ENCODE data around the gene PPP2R2B.

The PPP2R2B gene

DNA sequence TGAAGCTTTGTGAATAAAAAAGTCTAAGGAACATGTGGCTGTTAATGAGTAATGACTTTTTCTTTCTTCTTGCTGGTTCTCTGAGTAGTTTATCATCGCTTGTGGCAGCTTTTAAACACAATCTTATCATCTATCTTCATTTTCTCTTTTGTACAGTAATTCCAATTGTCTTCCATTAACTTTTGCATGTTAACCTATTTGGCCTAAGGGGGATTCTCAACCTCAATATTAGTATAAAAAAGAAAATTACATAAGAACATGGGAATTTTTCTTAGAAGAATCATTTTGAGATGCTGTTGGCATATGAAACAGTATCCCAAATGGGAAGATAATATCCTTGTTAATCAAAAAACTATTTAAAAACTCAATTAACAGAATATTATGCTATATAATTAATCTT, 182.9 kb downstream of the PPP2R2B start:
- no peak for DNase-seq

DNA sequence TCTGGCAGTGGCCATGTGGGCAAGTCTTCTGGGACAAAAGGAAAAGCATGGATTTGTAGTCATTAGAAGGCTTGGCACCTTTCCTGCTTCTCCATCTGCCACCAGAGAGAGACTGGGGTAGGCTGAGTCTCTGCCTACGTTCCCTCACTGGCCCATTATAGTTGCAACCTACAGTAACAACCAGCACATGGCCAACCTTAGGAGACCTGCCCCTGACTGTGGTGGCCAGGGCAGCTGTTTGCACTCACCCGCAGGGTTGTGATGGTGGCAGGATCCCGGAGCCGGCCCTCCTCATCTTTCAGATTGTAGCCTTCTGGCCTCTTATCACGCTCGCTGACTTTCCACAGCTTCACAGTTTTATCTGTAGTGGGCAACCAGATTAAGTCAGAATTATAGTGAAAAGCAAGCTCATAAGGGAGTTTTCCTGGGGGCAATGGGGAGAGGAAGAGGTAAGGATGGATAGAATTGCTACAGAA, 187.6 kb downstream of the PPP2R2B start:
- no peak for DNase-seq

DNA sequence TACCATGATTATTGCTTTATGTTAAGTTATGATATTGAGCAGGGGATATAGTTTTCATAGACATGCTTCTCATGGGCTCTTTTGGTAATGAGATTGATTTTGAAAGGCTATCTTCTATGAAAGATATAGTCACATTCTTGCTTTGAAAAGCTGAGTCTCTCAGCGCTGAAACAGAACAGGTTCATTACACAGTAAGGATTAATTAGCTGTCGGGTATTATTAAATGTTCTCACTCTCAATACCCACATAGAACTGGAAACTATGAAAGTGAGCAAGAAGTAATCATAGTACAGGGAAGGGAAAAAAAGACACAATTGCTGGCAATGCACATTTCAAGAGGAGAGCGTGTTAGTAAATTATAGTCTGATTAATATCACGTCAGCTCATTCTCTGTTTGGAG, 190.9 kb downstream of the PPP2R2B start:
- no peak for DNase-seq

DNA sequence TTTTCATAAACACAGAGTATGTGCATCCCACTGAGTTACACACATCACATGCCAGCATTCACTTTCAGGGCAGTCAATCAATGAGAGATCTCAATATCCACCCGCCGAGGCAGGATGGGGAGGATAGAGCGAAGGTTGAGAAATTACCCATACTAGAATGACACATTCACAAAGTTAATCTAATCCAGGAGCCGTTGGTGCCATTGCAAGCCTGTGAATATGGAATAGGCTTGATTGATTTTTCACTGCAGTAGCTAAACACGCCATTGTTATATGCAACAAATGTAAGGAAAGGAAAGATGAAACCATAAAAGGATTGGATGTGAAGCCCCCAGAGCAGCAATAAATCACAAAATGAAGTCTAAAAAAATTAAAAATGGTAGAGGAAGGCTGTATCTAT, 194.7 kb downstream of the PPP2R2B start:
- DNase-seq = no peak

DNA sequence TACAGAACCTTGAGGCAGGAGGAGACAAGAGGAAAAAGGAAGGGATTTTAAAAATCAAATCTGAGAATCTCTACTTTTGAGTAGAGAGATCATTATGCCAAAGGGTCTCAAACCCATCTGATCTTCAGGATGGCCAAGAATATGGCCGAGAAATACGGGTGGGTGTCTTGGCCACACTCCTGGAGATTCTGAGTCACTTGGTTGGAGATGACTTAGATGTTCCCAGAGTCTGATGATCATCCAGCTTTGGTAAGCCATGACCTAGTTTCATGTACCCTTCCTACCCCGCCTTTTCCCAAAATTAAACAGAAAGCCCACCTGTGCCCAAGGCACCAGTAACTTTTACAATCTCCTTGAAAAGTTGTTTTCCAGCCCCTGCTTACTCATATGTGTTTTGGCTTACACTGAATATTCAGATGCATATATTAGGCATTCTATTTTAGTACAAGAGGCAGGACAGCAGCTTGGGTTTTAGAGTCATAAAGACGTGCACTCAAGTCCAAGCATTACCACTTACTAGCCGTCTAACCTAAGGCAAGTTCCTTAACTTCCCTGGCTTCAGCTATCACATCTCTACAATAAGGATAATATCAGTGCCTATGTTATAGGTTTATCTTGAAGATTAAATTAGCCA, 195.5 kb downstream of the PPP2R2B start:
- DNase-seq = no peak

DNA sequence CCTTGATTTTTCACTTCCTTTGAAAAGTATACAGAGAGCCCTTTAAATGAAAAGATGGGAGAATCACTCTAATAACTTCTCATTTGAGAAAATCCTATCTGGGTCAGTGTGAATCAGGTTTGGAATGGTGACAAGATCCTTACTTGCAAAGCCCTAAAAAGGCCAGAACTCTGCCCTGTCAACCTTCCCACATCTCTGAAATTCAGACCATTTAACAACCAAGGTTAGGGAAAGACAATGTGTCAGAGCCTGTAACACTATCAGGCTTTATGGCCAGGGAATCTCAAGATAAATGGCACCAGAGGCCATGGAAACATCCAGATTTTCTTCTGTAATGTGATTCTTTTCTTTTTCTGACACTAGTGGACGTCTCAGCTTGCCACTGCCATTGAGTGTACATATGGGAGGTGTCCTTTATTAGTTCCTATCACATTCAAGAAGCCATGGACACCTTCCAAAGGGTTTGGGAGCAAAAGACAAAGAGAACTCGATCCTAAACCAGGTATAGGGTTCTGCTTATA, 196.9 kb downstream of the PPP2R2B start:
- DNase-seq = no peak

DNA sequence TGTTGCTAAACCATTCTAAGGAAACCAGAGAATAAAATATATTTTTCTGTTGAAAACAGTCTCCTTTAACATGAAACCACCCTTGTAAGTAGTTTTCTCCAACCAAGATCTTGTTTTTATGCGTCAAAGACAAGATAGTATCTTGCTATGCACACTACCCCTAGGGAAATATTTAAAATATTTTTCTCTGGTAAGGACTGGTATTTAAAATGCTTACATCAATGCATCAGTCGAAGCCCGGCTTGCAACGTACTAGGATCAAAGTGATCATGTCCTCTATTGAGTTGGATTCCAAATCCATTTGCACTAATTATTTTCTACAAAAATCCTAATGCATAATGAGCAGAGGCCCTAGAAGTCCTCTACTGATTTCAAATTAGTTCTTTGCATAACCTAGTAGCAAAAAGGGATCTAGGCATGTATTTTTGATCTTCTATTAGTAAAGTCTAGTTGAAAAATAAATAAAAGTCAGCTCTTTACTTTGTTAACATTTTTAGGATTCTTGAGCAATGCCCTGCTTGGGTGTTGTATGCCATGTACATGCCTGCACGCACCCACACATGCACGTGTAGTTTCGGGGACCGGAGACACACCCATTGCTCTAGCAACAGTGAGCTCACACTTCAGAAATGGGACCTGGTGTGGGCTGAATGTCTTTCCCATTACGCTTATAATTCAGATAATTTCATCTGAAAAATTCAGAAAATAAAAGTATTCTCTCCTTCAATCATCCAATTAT, 197.5 kb downstream of the PPP2R2B start:
- DNase-seq = no peak

DNA sequence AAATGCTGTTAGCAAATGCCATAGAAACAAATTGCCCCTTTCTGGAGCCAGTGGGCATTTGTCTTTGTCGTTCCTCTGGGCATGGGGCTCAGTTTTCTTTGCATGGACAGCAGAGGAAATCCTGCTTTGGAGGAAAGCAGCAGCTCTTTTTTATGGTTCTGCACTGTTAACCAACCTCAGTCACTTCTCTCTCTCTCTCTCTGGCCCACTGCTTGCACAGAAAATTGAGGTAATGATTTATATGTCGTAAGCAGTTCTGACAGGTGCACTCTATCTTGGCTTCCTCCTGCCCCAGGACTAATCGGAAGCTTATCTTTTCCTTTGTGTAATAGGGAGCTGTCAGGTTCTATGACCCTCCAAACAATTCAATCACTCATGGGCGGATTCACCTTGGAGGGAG, 202.9 kb downstream of the PPP2R2B start:
- DNase-seq = no peak

DNA sequence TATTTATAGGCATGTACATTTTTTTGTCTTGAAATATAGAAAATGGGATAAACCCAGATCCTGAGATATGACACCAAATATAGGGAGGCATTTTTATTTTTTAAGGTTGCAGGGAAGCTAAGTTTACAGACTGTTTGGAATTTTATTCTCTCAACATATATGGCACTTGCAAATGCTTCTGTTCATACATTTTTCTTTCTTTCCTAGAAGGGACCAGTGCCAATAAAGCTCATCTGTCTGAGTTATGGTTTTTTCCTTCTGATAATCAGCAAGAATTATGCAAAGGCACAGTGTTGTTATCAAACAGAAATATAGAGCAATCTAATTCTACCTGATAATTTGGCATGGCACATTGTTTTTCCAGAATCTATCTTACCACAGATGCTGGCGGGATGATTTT, 205.7 kb downstream of the PPP2R2B start:
- no peak for DNase-seq

DNA sequence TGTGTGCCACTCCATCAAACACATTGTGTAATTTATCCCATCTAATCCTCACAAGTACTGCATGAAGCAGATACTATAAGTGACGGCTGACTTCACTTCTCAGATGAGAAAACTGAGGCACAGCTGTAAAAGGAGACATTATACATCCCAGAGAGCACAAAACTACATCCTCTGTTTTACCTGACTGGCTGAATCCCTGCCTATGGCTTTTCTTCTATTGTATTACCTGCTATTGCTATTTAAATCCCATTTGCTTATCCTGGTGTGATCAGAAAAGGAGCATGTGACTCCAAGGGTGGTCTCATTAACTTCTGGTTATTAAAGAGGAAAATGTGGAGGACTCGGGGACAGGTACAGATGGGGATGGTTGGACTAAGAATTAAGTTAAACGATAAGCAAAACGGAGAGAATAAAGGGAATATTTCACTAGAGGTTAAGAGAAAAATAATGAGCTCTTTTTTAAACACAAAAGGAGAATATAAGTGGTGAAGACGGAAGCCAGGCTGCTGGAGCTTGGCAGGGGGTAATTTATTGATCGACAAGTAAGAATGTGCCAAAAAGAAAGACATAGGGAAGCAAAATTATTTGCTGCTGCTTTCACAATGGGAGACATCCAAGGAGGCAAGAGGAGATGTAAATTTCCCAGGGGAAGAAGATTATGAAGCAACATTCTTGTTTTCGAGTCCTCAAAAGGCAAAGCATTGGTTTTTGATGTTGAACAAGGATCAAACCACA, 206.8 kb downstream of the PPP2R2B start:
- no peak for DNase-seq

DNA sequence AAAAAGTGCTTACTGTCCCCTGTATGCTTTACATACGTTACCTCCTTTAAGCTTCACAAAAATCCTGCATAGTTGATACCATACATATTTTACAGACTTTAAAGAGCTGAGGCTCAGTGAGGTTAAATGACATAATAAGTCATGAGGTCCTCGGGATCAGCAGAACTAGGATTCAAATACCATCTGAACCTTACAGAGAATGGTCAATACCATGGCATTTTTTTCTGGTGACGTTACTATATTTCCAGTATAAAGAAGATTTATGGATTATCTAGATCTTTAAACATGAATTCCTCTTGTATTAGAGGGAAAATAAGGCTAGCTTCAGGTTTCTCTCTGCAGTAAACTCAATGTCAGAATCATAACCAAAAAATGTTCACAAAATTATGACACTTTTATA, 208.9 kb downstream of the PPP2R2B start:
- DNase-seq = no peak

DNA sequence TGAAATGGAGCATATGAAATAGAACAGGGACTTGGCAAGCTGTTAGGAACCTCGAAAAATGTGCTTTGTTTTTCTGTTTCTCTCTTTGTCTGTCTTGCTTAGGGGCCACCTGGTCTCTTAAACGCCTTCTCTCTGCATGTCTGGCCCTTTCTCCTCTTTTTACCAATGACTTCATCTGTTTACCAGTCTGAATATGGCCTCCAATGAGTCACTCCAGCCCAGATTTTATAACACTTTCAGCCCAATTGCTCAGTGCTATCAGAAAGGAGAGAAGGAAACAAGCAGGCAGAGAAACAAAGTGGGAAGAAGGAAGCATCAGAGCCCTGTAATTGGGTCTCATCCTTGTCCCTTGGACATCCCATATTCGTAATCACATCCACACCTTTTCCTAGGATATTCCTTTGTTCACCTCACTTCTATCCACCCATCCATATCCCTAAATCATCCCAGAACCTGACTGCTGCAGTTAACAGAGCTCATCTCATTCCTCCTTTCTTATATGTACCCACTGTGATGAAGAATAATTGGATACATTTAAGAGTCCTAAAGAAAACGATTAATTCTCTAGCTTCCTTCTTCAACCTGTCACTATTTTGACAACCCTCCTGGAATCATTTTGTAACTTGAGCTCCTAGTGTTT, 210.8 kb downstream of the PPP2R2B start:
- no peak for DNase-seq

DNA sequence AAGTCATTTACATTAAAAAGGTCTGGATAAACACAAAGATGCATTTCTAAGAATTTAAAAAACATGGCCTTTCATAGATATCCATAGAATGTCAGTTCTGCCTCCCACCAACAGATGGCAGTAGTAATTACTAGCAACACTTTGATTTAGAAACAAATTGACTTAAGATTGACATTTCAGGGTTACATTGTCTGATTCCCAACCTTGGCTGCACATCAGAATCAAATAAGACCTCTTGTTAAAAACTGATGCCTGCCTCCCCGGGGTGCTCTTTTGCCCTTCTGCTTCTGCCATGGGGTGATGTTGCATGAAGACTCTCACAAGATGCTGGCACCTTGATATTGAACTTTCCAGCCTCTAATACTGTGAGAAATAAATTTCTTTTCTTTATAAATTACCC, 216.3 kb downstream of the PPP2R2B start:
- DNase-seq = no peak

DNA sequence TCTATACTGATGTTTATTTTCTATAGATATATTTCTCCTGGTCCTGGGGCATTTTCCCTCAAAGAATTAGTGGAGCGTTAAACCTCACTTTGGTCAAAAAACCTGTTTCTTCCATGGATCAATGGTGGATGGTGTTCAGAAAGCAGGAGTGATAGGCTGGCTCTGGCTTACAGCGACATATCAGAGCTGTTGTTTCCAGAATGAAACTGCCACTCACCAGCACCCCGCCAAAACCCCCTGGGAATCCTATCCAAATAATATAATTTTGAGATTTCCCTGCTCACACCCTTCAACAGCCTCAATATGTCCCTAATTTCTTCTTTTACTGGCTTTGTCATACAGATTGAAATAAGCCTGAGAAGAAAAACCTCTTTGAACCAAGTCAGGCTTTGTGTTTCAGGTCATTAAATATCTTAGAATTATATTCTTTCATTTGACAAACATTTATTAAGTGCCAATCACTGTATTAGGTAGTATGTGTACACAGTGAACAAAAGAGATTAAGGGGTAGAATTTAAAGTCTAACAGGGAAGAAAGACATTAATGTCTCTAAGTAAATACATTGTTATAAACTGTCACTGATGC, 218.1 kb downstream of the PPP2R2B start:
- DNase-seq = no peak

DNA sequence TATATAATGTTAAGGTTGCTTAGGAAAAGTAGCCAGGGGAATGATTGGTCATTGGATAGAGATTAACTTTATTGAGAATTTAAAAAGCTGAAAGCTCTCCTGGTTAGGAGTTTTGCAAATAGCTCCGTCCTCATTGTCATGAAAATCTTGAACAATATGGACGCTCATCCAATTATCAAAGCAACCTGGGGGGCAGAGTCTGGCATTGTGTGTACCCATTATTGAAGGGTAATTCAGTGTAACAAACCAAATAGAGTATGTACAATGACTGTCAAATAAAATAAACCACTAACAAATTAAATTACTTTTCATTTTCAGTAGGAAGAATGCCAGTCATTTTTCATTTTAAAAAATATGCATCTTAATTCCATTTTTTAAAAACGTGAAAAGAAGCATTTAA, 218.6 kb downstream of the PPP2R2B start:
- no peak for DNase-seq

DNA sequence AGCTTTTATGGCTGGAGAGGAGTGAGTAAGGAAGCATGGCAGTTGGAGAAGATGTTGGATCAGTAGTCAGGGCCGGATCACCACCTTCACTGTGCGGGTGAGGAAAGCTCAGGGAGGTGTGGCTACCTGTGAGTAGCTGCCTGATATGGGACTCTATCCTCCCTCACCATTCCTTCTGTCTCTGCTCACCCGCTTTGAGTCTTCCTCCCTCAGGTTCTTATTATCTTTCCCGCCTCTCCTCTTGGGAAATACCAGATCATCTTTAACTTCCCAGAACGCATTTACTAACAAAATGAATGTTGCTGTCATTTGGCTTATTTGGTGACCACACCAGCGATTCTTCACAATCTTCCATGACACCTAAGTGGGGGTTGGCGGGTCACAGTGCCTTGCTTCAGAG, 221.9 kb downstream of the PPP2R2B start:
- DNase-seq = no peak

DNA sequence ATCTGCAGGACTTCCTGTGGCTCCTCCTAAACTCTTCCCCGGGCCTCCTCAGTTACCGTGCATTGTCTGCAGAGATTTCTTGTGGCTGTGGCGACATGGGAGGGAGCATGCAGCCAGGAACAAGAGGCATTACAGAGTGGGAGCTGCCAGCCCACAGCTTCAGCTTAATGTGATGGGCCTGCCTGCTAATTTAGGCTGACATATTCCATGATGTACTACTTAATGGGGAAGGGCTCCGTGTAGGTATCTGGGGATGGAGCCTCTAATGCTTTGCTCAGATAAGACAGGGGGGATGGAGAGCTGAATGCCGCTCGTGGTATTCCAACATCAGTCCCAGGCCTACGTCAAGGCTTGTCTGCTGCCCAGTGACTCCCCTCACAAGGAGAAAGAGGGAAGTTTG, 225.0 kb downstream of the PPP2R2B start:
- no peak for DNase-seq

DNA sequence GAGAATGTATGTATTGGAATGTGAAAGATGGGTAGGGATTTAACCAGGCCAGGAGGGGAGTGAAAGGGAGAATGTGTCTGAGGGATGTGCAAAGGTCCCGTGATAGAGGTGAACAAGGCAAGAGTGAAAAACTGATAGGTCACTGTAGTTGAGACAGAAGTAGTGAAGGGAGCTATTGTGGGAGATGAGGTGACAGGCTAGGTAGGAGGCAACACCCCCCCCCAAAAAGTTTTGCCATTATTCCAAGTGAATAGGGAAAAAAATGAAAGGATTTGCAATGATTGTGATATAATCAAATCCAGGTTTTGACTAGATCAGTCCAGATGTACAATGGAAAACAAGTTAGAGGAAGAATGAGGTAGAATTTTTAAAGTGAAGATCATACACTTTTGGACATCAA, 226.0 kb downstream of the PPP2R2B start:
- no peak for DNase-seq

DNA sequence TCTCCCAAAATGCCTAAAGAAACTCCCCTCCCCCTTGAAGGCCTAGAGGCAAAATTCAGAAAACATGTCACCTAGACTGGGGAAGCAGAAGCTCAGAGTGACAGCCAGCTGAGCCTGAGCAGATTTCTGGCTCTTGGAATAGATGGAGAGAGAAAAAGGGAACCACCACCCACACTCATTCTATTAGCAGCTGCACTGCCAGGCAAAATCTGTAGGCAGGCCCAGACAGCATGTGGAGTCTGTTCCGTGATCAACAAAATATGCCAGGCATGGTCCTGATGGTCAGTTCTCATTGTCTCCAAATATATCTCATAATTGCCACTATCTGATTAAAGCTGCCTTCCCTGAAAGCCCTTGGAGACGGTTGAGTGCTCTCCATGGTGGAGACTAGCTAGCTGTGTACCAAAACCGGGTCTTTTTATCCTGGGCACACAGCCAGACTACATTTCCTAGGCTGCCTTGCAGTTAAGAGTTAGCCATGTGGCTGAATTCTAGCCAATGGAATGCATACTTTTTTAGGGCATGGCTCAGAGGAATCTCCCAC, 230.8 kb downstream of the PPP2R2B start:
- peak; percentile 65 for DNase-seq

DNA sequence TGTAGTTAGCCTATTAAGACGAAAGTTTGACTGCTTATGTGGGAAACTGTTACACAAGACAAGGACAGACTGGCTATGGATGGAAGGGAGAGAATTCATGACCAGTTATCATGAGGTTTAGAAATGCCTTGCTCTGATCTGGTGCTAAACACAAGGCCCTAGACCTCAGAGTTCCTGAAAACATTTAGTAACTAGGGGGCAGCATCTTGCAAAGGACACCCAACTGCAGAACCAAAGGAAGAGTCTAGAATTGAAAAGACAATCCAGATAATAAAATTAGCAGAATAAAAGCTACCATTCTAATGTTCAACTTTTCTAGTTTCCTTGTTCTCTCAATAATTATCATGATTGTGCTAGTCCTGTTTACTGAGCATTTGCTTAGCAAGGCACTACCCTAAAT, 232.1 kb downstream of the PPP2R2B start:
- DNase-seq = no peak

DNA sequence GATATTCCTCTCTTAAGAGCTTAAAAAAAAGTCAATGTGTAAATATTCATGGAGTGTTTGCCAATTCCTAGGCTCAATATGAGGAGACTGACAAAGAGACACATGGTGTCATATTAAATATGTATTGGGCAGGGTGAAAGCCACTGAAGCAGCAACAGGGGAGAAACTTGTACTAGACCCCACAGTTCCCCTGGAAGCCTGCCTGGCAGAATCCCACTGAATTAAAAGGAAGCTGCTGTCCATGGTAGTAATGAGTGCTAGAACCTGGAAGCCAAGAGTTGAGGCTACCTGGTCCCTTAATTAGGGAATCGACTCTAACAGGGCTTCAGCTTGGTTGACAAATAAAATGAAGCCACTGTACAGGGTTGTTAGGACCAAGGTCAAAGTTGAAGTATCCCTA, 233.2 kb downstream of the PPP2R2B start:
- no peak for DNase-seq

DNA sequence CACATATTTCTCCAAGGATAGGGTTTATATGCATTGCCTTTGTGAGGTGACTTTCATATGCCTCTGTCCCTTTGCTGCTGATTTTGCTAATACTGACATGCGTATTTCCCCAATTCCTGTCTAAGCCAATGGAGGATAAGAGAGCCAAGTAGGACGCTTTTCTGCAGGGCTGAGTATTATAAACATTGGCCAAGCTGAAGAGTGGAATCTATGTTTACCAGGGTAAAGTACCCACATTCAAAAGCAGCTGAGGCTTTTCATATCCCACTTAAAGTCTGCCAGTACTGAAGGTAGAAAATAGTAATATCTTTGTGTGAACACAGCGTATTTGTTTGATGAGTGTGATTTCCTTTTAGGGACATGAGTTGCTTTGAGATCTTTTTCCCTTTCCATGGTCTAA, 233.7 kb downstream of the PPP2R2B start:
- DNase-seq = no peak

DNA sequence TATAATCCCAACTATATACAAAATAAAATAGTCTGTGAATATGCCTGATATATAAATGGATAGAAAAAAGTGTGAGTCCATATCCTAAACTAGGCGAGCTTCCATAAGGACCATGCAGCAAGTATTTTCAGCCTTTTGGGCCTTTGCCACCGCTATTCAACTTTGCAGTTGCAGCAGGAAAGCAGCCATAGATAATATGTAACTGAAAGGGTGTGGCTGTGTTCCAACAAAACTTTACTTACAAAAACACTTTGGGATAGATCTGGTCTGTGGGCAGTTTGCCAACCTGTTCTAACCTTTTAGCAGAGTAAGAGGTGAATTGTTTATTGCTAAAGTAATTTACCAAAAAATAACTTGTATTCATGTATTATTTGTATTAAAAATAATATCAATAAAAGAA, 234.8 kb downstream of the PPP2R2B start:
- peak; percentile 8 for DNase-seq

Data from NCI-H1105 (cell line).